C4-2B (cell line): ENCODE measurements around the gene GPRASP3.

ENCODE experiments used
- H3K27ac ChIP-seq: fragments of 450-650 bp; 2 replicates; pipeline ENCODE4 v1.5.1; 2017
- CTCF ChIP-seq: fragments of 450-650 bp; conservative IDR thresholded peaks from 2 replicates; pipeline ENCODE4 v1.5.1; 2017; ENCODE audit warnings: mild to moderate bottlenecking
- ZFX ChIP-seq: fragments of 450-650 bp; IDR thresholded peaks from 2 replicates; pipeline ENCODE4 v1.6.1; 2017

The GPRASP3 gene

GRCh38 chrX:102765217-102765616 is 44.7 kb downstream of the GPRASP3 start:
- H3K27ac ChIP-seq: no peak overlapping the region
- no peak for TF ChIP-seq CTCF
- TF ChIP-seq ZFX: no peak

- TF ChIP-seq CTCF: no peak
- no peak for TF ChIP-seq ZFX
- H3K27ac ChIP-seq: no peak overlapping the region
Measured at GRCh38 chrX:102765809-102766208, 45.3 kb downstream of the GPRASP3 start.

GRCh38 chrX:102767287-102767686 is 46.7 kb downstream of the GPRASP3 start:
- H3K27ac ChIP-seq: no peak overlapping the region
- TF ChIP-seq ZFX (no peak), CTCF (no peak)

GRCh38 chrX:102768987-102769761 is 48.6 kb downstream of the GPRASP3 start:
- TF ChIP-seq ZFX: peak; percentile 45; the same call in 1 of the 2 replicates
- TF ChIP-seq CTCF: no peak

More at GRCh38 chrX:102768987-102769761, 48.6 kb downstream of the GPRASP3 start:
- peak overlapping the region; percentile 82 for H3K27ac ChIP-seq
